Activated T-cell treated with anti-CD3 and anti-CD28 coated beads, Interleukin-2, amount 50 U/mL, for 1 hour (primary cell): ENCODE results near the gene AFDN.

Experiments
- DNase-seq: peaks from one replicate; pipeline ENCODE4 v3.0.0-alpha.2; 2020

Gene AFDN, protein sequence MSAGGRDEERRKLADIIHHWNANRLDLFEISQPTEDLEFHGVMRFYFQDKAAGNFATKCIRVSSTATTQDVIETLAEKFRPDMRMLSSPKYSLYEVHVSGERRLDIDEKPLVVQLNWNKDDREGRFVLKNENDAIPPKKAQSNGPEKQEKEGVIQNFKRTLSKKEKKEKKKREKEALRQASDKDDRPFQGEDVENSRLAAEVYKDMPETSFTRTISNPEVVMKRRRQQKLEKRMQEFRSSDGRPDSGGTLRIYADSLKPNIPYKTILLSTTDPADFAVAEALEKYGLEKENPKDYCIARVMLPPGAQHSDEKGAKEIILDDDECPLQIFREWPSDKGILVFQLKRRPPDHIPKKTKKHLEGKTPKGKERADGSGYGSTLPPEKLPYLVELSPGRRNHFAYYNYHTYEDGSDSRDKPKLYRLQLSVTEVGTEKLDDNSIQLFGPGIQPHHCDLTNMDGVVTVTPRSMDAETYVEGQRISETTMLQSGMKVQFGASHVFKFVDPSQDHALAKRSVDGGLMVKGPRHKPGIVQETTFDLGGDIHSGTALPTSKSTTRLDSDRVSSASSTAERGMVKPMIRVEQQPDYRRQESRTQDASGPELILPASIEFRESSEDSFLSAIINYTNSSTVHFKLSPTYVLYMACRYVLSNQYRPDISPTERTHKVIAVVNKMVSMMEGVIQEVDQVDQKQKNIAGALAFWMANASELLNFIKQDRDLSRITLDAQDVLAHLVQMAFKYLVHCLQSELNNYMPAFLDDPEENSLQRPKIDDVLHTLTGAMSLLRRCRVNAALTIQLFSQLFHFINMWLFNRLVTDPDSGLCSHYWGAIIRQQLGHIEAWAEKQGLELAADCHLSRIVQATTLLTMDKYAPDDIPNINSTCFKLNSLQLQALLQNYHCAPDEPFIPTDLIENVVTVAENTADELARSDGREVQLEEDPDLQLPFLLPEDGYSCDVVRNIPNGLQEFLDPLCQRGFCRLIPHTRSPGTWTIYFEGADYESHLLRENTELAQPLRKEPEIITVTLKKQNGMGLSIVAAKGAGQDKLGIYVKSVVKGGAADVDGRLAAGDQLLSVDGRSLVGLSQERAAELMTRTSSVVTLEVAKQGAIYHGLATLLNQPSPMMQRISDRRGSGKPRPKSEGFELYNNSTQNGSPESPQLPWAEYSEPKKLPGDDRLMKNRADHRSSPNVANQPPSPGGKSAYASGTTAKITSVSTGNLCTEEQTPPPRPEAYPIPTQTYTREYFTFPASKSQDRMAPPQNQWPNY (N-terminal part only)

DNA sequence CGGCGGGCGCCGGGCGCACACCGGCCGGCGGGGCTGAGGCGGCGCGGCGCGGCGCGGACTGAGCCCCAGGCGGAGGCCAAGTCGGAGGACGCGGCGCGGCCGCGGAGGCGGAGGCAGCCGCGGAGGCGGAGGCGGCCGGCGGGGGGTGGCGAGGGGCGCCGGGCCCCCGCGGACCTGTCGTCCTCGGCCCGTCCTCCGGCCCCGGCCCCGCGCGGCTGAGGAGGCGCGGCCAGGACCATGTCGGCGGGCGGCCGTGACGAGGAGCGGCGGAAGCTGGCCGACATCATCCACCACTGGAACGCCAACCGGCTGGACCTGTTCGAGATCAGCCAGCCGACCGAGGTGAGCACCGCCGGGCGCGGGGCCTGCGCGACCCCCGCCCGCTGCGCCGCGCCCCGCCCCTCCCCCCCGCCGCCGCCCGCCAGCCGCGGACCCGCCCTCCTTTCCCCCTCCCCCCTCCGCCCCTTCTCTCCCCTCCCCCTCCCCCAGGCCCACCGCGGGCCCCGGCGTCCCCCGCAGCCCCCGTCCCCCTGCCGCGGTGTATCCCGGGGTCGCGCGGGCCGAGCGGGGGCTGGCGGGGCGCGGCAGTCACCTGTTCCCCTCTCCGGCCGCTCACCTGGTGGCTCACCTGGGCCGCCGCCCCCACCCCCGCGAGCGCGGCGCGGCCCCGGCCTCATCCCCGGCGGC, at the start of gene AFDN:
TSS of gene AFDN (plus strand) at position 16 of the 687 bp plus-strand sequence. CDS start at position 238, 222 bp downstream.
- peak; percentile 45 for DNase-seq

DNA sequence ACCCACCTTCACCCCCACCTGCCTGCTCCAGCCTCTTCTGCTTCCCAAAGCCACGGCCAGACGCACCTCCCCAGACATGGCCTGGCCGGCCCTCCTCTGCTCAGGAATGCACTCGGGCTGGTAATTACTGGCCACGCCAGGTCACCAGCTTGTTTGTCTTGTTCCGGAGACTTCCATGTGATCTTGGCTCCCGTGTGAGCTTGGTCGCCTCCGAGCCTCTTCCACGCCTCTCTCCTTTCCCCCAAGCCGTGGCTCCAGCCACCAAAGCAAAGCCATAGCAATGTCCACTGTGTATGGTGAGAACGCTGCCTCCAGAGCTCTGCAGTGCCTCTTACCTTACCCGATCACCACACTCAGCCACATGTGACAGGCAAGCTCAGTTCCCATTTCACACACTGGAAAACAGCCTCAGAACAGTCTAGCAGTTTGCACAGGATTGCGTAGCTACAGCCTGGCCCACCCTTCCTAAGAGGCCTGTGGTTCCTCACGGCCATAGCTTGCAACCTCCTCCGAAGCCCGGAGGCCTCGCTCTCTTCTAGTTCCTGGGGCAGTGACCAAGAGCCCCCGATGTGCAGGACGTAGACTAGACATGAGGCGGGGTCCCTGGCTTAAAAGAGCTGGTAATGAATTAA, 48.1 kb upstream of the AFDN start:
- DNase-seq: no peak

DNA sequence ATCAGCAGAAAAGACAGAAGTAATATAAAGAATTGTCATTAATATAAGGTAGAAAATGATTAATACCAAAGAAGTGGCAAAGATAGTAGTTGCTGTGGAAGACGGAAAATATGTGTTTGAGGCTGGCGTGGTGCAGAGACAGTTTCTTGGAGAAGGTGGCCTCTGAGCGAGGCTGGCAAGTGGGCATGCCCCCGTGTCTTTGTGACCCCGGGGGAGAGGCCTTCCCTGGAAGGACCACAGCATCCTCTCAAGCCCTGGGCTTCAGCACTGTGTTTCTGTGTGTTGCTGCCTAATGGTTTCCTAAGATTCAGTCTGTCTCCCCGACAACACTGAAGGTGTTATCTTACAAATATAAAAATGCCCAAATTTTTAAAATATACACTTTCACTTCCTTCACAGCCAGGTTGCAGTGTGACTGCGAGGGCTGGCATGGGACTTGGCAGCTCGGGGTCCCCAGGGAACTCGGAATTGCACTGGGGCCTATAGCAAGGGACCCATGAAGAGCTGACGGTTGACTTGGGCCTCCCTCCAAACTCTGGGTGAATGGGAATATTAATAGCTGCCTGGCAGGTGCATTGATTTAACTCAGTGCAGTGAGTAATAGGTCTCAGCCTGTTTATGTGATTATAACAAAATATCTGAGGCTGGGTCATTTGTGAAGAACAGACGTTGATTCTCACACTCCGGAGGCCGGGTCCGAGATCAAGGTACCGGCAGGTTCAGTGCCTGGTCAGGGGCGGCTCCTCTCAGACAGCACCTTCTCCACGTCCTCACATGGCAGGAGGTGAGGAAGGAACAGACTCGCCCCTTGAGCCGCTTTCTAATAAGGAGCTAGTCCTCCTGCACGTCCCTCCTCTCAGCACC, 47.4 kb upstream of the AFDN start:
- no peak for DNase-seq

DNA sequence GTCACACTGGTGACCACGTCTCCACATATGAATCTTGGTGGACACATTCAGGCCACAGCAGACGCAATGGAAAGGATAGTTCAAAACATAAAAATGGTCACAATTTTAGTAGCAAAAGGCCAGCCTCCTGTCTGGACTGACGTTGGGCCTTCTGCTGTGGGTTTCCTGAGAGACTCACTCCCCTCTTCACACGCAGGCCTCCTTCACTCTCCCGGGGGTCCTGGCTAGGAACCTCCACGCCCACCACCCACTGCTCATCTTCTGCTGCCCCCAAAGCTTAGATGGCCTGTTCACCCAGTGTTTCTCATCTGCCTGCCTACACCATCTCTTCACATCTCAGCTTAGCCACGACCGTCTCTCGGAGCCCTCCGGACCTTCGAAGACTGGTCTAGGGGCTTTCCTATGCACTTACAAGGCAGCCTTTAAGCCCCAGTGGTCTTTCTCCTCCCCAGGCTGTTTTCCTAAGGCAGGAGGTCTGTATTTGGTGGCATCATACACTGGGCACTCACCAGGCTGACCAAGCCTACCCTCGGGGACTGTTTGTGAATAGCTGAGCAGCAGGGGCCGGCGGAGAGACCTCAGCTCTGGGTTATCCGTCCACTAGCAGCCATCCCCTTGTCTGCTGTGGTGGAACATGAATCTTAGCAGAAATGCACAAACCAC, 46.6 kb upstream of the AFDN start:
- no peak for DNase-seq

DNA sequence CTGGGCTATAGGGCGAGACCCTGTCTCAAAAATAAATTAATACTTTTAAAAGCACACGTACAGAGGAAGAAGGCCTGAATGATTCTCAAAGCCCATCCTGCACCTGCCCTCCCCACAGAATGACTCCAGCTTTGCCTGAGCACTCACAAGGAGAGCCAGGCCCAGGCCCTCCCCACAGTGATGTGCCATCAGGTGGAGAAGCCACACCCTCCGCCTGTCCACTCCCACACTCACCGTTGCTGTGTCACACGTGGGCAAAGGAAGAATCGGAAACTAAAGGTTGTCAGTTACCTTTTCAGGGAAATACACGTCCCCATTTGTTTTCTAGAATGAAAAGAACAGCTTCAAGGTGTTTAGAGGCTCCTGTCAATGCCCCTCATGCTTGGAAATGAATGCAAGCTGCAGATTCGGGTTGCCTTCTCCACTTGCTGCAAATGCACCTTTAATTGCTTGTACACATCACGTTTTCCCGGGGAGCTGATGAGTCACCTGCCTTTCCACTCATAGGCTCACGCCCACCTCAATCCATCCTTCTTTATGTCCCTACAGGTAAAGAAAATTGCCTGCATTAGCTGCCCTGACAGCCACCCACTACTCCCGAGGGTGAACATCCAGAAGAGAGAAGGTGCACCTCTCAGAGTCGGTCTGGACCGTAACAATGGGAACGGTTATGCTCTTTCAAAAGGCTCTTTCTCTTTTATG, 45.5 kb upstream of the AFDN start:
- no peak for DNase-seq

DNA sequence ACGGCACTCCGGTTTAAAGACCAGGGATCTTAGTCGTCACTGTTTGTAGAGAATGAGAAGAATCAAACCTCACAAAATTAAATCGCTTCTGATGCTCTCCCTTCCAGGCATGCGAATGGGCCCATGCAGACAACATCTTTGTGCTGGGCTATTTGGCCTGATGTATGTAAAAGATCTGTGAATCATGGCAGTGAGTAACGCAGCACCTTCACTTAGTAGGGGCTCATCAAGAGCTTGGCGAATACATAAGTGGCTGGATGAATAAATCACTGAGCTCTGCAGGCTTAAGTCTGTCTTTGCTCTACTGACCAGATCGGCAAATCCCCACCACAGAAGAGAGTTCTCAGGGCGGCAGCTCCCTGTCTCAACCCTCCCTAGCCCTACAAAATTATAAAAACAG, 44.8 kb upstream of the AFDN start:
- DNase-seq: no peak

DNA sequence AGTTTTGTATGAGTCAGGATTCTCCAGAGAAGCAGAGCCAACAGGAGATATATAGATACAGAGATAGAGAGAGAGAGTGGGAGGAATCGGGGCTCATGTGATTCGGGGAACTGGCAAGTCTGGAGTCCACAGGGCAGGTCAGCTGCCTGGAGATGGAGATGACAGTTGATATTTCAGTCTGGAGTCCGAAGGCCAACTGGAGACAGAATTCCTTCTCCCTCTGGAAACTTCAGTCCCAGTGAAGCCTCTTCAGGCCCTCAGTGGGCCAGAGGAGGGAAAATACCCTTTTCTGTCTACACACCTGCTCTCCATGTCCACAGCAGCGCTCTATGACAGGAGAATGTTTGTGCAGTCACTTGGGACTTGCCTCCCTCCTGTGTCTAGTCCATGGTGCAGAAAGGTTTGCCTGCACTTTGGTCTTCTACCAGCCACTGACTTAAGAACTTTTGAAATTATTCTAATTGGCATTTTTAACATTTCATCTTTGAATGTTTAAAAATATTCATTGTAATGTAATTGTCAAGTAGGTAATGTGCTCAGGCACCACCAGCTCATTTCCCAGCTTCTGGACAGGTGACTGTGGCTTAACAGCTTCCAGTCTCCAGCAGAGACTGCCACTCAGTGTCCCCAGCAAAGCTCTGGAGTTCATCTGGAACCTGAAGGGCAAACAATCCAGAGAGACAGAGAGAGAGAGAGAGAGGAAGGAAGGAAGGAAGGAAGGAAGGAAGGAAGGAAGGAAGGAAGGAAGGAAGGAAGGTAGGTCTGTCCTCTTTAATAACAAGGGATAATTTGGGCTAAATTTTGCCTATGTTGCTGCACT, 43.8 kb upstream of the AFDN start:
- DNase-seq: no peak

DNA sequence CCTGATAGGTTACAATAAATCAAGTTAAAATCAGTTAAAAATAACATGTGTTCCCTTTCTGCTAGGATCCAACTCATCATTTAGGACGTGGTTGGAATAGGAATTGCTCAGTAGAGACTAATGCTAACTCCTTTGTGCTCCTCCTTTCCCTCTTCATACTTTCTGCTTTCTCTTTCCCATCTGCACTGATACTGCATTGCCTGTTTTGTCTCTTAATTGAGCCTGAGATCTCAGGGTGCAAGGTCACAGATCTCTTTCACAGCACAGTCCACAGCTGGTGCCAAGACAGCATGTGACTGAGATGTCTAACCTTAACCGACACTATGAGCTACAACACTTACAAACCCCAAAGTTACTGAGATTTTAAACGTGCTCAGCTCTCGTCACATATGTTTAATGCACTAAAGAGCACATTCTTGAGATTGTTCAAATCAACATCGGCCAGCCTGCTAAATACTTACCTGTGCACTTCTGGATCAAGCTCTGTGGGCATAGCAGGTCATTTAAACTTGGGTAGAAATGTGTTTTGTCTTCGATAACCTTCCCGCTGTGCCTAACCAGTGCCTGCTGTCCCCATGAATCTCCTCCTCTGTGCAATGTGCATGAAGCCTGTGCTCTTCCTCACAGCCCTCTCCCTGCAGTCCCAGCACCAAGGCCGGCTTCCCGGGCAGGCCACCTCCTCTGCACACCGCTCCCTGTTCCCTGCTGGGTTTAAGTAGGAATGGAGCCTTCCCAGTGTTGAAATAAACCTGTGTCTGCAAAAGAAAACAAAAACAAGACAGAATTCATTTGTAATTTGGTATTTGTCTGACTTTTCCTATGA, 39.6 kb upstream of the AFDN start:
- DNase-seq: no peak

DNA sequence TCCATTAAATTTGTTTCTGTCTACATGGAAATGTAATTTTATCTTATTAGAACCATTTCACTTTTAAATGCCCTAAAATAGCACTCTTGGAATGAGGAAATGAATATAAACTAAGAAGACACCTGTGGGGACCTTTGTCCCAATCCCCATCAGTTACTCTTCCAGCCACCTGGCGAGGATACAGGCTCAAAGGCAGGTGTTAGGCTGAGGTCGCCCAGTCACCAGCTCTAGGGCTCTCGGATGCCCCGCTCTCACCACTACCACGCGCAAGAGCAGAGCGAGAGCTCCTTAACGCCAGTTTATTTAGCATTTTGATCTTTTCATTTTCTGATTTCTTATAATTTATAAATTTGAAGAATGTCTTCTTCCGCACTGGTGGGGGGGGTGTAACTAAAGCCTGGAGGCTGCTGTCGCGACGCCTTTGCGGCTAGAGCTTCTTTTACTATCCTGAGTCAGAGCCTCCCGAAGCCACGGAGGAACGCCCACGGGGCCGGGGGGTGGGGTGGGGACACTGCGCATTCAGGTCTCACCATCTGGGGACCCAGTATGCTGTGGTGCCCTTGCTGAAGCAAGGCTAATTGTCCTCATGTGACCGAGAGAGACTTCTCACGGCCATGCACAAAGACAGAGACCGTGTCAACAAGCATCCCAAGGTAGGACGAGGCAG, 38.7 kb upstream of the AFDN start:
- DNase-seq: no peak

DNA sequence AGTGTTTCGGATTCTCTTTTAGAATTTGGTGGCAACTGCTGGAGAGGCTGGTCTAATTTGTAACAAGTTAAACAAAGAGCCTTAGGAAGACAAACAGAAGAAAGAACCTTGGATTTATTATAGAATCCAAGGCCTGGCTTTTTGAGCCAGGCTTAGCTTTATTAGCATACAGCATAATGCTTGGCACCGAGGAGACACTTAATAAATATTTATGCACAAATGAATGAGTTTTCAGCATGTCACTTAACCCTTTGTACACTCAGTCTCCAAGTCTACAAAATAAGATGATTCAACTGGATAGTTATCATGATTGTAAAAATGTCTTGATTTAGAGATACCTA, 38.2 kb upstream of the AFDN start:
- DNase-seq: no peak

DNA sequence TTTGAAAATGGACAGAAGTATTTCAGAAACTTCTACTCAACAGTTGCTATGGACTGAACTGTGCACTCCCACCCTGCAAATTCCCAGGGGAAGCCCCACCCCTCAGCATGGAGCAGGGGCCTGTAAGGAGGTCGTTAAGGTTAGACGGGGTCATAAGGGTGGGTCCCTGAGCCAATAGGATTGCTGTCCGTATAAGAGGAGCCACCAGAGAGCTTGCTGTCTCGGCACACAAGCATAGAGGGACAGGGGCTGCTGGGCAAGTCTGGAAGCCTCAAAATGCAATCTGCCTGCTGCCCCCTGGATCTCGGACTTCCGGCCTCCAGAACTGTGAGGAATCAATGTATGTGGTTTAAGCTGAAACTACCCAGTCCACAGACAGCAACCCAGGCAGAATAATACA, 37.4 kb upstream of the AFDN start:
- DNase-seq: no peak

DNA sequence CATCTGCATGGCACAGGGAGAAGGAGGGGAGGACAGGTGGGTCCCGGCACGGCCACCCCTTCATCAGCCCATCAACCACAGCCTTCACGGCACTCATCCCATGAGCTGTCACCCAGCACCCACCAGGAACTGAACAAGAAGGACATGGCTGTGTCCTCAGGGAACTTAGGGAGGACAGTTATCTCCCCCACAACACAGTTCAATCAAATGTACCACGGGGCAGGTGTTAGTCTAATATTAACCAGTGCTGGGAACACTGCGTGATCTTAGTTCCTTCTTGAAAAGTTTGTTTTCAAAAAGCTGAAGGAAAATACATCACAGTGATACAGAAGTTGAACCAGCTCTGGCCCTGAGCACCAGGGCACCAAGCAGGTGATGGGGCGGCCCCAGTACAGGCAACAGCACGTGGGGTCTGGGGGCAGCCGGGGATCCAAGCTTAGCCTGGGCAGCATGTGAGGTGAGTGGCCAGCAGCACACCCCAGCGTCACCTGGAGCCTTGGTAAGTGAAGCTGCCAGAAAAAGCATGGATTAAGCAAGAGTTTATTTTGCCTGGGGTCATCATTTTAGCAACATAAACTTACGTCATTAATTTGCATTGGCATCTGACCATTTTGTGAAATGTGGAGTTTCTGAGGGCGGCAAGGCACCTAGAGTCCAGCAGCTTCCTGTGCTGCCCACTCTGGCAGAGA, 35.5 kb upstream of the AFDN start:
- no peak for DNase-seq

DNA sequence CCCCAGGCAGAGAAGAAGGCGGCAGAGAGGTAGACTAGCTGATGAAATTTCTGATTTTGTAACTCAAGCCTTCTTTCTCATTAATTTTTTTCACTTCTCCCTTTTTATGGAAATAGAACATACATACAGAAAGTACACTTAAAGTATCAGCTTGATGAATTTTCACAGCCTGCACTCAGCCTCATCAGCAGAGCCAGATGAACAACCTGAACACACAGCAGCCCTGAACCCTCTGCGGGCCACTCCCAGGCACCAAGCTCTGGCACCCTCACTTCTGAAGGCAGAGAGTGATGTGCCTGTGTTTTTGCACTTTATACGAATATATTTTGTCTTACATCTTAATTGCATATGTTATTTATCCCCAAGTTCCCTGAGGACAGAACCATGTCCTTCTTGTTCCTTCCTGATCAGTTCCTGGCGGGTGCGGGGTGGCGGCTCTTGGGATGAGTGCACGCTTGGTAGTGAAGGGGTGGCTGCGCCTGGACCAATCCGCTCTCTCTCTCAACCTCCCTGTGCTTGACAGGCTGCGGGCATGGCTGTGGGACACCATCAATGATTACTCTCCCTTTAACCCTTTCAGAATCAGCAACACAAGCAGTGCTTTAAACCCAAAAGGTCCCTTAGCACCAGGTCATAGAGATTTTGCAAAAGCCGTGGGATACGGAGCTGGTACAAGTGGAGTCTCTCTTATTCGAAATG, 34.8 kb upstream of the AFDN start:
- DNase-seq: no peak

DNA sequence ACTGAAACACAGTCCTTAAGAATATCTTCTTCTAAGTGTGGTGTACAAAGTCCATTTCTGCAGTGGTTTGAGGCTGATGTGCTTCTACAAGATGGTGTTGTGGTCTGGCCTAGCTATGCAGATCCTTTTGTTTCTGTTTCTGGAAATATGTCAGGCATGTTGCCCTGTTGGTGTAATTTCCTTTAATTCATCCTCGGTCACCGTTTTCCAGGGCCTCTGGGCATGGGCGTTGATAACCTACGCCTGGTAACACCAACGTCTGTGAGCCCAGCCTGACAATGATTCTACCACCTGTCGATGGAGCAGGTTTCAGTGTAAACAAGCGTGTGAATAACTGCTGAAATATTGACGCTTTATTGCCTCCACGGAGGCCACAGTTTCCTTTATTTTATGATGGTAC, 33.3 kb upstream of the AFDN start:
- DNase-seq: no peak

DNA sequence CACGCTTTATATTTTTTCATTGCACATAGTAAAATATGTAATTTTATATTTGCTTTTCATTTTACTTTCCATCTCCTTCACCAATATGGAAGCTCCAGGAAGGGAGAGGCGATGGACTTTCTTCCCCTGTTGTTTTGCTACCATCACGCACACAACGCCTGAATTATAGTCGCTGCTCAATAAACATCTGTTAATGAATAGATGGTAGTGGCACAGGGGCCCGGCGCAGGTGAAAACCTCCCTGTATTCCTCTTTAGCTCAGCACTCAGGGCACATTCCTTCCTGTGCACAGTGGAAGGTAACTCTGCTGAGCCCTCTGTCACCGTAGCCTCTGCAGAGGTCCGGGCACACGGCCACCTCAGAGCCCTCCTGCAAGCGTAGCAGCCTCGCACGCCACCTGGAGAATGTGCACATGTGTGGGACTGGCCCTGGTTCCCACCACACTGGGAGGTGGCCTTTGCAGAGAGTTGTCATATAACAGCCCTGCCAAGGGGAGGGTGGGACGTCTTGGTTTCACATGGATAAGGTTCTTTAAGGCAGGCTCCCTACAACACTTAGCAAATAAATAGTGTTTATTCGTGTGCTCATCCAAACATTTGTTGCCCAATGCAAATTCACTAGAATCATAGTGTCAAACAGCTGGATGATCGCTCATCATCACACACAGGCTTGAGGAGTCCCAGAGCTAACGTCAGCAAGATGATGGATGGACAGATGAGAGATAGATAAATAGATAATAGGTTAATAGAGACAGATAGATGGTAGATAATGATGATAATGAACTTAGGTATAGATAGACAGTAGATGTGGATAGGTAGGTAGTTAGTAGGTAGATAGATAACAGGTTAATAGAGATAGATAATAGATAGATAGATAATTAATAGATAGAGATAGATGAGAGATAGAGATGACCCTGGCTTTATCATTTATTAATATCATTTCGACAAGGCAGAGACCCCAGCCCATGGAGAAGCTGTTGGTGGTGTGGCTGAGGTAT, 32.3 kb upstream of the AFDN start:
- DNase-seq: no peak
